H9 (cell line): ENCODE data around the gene LPCAT3. TPM values are rescaled to one million over a fixed set of nuclear protein-coding genes. Genes with fewer than 3 reads are reported as not detected.
A peak's percentile ranks its signal among the peaks of the same experiment; 100 is the strongest.

Experiments used
- DNase-seq: peaks from one replicate; pipeline ENCODE4 v3.0.0-alpha.2; 2017
- H2AFZ ChIP-seq: one replicate; pipeline ENCODE4 v1.6.1; 2013; ENCODE audit warnings: mild to moderate bottlenecking, low read length, control low read depth, moderate library complexity
- H2AK5ac ChIP-seq: 2 replicates; pipeline ENCODE4 v1.6.1; 2013; ENCODE audit warnings: low read length, control low read depth, mixed read lengths; ENCODE audit not compliant: insufficient read length
- H2BK120ac ChIP-seq: one replicate; pipeline ENCODE4 v1.6.1; 2013; ENCODE audit warnings: low read depth, mild to moderate bottlenecking, low read length, control low read depth, inconsistent platforms; ENCODE audit not compliant: poor library complexity, severe bottlenecking
- H2BK12ac ChIP-seq: 2 replicates; pipeline ENCODE4 v1.6.1; 2013; ENCODE audit warnings: low read length, control low read depth, mixed read lengths, low read depth; ENCODE audit not compliant: insufficient read length
- H2BK15ac ChIP-seq: 2 replicates; pipeline ENCODE4 v1.6.1; 2013; ENCODE audit warnings: low read depth, low read length, control low read depth
- H2BK20ac ChIP-seq: one replicate; pipeline ENCODE4 v1.6.1; 2013; ENCODE audit warnings: low read depth, mild to moderate bottlenecking, low read length, control low read depth, inconsistent platforms; ENCODE audit not compliant: poor library complexity, severe bottlenecking
- H2BK5ac ChIP-seq: 2 replicates; pipeline ENCODE4 v1.6.1; 2013; ENCODE audit warnings: low read length, control low read depth, mixed read lengths; ENCODE audit not compliant: insufficient read length
- H3K14ac ChIP-seq: 2 replicates; pipeline ENCODE4 v1.6.1; 2013; ENCODE audit warnings: low read length, control low read depth; ENCODE audit not compliant: insufficient read depth
- H3K18ac ChIP-seq: 2 replicates; pipeline ENCODE4 v1.6.1; 2013; ENCODE audit warnings: low read depth, mild to moderate bottlenecking, mixed read lengths, low read length, control low read depth; ENCODE audit not compliant: insufficient read length
- H3K23ac ChIP-seq: 2 replicates; pipeline ENCODE4 v1.6.1; 2013; ENCODE audit warnings: low read length, control low read depth, mixed read lengths, low read depth; ENCODE audit not compliant: insufficient read length
- H3K23me2 ChIP-seq: 2 replicates; pipeline ENCODE4 v1.6.1; 2013; ENCODE audit warnings: low read depth, mild to moderate bottlenecking, mixed read lengths, low read length, control low read depth; ENCODE audit not compliant: insufficient read length, poor library complexity, severe bottlenecking
- H3K27ac ChIP-seq: 2 replicates; pipeline ENCODE4 v1.5.1; 2013; ENCODE audit warnings: low read length, control low read depth, mixed read lengths, low read depth; ENCODE audit not compliant: insufficient read length
- H3K27me3 ChIP-seq: 2 replicates; pipeline ENCODE4 v1.6.1; 2013; ENCODE audit warnings: low read length, control low read depth, inconsistent platforms; ENCODE audit not compliant: insufficient read depth
- H3K4ac ChIP-seq: 2 replicates; pipeline ENCODE4 v1.6.1; 2013; ENCODE audit warnings: low read depth, mild to moderate bottlenecking, control low read depth, inconsistent platforms, low read length, moderate library complexity
- H3K4me1 ChIP-seq: 2 replicates; pipeline ENCODE4 v1.6.1; 2013; ENCODE audit warnings: low read length, control low read depth, inconsistent platforms; ENCODE audit not compliant: insufficient read depth
- H3K4me2 ChIP-seq: 2 replicates; pipeline ENCODE4 v1.6.1; 2013; ENCODE audit warnings: low read length, control low read depth, mixed read lengths; ENCODE audit not compliant: insufficient read length, insufficient read depth
- H3K56ac ChIP-seq: 2 replicates; pipeline ENCODE4 v1.6.1; 2013; ENCODE audit warnings: low read depth, mild to moderate bottlenecking, mixed read lengths, low read length, control low read depth; ENCODE audit not compliant: insufficient read length
- H3K79me1 ChIP-seq: 2 replicates; pipeline ENCODE4 v1.6.1; 2013; ENCODE audit warnings: low read depth, mild to moderate bottlenecking, moderate library complexity, low read length, control low read depth, inconsistent platforms; ENCODE audit not compliant: insufficient read depth, poor library complexity, severe bottlenecking
- H3K79me2 ChIP-seq: 2 replicates; pipeline ENCODE4 v1.6.1; 2013; ENCODE audit warnings: low read length, control low read depth, inconsistent platforms; ENCODE audit not compliant: insufficient read depth
- H3K9ac ChIP-seq: 2 replicates; pipeline ENCODE4 v1.6.1; 2013; ENCODE audit warnings: low read length, control low read depth, mixed read lengths; ENCODE audit not compliant: insufficient read length; ENCODE audit errors: extremely low read depth
- H3K9me3 ChIP-seq: one replicate; pipeline ENCODE4 v1.6.1; 2013; ENCODE audit warnings: low read depth, low read length, inconsistent platforms; ENCODE audit not compliant: control insufficient read depth
- H3T11ph ChIP-seq: one replicate; pipeline ENCODE4 v1.6.1; 2013; ENCODE audit warnings: mild to moderate bottlenecking, low read length, control low read depth, inconsistent platforms
- H4K20me1 ChIP-seq: one replicate; pipeline ENCODE4 v1.6.1; 2013; ENCODE audit not compliant: control insufficient read depth, insufficient read length, insufficient read depth
- H4K5ac ChIP-seq: 2 replicates; pipeline ENCODE4 v1.6.1; 2013; ENCODE audit warnings: low read depth, mild to moderate bottlenecking, mixed read lengths, low read length, control low read depth; ENCODE audit not compliant: insufficient read length
- H4K8ac ChIP-seq: replicated peaks from 2 replicates; pipeline ENCODE4 v1.6.1; 2013; ENCODE audit warnings: low read length, control low read depth, mixed read lengths, low read depth; ENCODE audit not compliant: insufficient read length
- H4K91ac ChIP-seq: 2 replicates; pipeline ENCODE4 v1.6.1; 2013; ENCODE audit warnings: low read depth, mild to moderate bottlenecking, moderate library complexity, mixed read lengths, low read length, control low read depth; ENCODE audit not compliant: insufficient read length
- H3K27ac Mint-ChIP-seq, 3 experiments: 2 replicates in 2 of 3; 3 replicates in 1 of 3; pipeline ENCODE4 v1.8.0; 2020 to 2021; ENCODE audit warnings: mixed read lengths in 3 of 3, mild to moderate bottlenecking in 1 of 3, moderate library complexity in 1 of 3
- H3K27me3 Mint-ChIP-seq: 2 replicates; pipeline ENCODE4 v1.8.0; 2021; ENCODE audit warnings: low read depth, mild to moderate bottlenecking, moderate library complexity, mixed read lengths
- H3K36me3 Mint-ChIP-seq, 3 experiments: 2 replicates in 2 of 3; 3 replicates in 1 of 3; pipeline ENCODE4 v1.8.0; 2020 to 2021; ENCODE audit warnings: low read depth in 3 of 3, mixed read lengths in 3 of 3; ENCODE audit not compliant: insufficient read depth in 1 of 3
- H3K4me1 Mint-ChIP-seq, 2 experiments: 2 replicates each; pipeline ENCODE4 v1.8.0; 2020; ENCODE audit warnings: mixed read lengths in 2 of 2
- H3K4me3 Mint-ChIP-seq, 2 experiments: 2 replicates in 1 of 2; 3 replicates in 1 of 2; pipeline ENCODE4 v1.8.0; 2020 to 2021; ENCODE audit warnings: mild to moderate bottlenecking in 2 of 2, mixed read lengths in 2 of 2, moderate library complexity in 1 of 2
- H3K9me3 Mint-ChIP-seq, 2 experiments: 2 replicates in 1 of 2; 3 replicates in 1 of 2; pipeline ENCODE4 v1.8.0; 2020; ENCODE audit warnings: mild to moderate bottlenecking in 2 of 2, mixed read lengths in 2 of 2, moderate library complexity in 1 of 2
- CTCF ChIP-seq: fragments of 200-600 bp; sonication (generic); conservative IDR thresholded peaks from 3 replicates; pipeline ENCODE4 v1.8.0; 2021; ENCODE audit warnings: antibody characterized with exemption, mild to moderate bottlenecking
- WGBS: extraction: QIAGEN DNeasy Blood & Tissue Kit; methylation state at CpG from one replicate; pipeline ENCODE4 v1.1.7; 2013; ENCODE audit warnings: missing lambda C conversion rate, low lambda C conversion rate, mixed read lengths; ENCODE audit not compliant: insufficient read length; ENCODE audit errors: extremely low coverage; 5-methylcytosine and 5-hydroxymethylcytosine counted together
- total RNA-seq: library from RNA; stranded (reverse); gene quantifications from 2 replicates; pipeline ENCODE4 v1.2.1, GENCODE V29; 2021

The LPCAT3 gene
- total RNA-seq, 1 experiment from 2014 or later: 47.7 TPM

DNA sequence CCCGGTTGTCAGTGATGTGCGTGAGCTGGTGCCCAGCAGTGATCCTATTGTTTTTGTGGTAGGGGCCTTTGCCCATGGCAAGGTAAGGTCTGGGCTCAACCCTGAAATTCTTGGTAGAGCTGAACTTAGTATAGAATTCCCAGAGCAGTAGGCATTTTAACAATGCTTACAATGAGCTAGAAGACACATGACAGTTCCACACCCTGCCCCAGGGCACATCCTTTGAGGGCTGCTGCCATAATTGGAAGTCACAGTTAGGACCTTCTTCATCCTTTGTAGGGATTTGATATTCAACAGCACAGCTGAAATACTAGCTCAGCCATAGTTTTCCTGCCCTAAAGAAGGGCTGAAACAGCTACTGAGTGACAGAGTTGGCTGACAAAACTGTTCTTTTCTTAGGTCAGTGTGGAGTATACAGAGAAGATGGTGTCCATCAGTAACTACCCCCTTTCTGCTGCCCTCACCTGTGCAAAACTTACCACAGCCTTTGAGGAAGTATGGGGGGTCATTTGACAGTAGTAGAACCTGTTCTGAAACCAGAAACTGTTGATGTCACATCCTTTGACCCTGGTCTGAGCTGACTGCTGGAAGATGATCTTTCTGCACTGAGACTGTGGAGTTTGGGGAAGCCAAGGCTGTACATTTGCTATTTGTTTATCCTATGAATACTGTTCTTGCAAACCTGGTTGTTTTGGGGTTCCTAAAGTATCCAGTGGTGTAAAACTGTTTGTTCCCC, 42.8 kb downstream of the LPCAT3 start:
- Histone ChIP-seq H3K27me3 (no peaks in the 10 kb centered on the region), H3K79me2 (peaks cover 5% of the 10 kb centered on the region; the same call in 1 of the 2 replicates), H3K4me2 (no peak overlapping the region), H2BK5ac (no peak overlapping the region), H3K56ac (no peak overlapping the region), H4K91ac (no peak overlapping the region), H4K5ac (no peak overlapping the region), H3K4me1 (no peaks in the 10 kb centered on the region), H2BK20ac (no peak overlapping the region), H3T11ph (no peak overlapping the region), H3K4ac (no peak overlapping the region), H2BK120ac (no peak overlapping the region), H3K9me3 (no peaks in the 10 kb centered on the region), H3K23ac (no peak overlapping the region), H3K27ac (no peak overlapping the region), H3K14ac (no peak overlapping the region), H3K18ac (no peak overlapping the region), H4K8ac (no peak overlapping the region), H3K9ac (no peak overlapping the region), H2BK15ac (no peak overlapping the region), H2BK12ac (no peak overlapping the region), H2AK5ac (no peak overlapping the region), H4K20me1 (no peaks in the 10 kb centered on the region), H3K23me2 (no peaks in the 10 kb centered on the region), H3K79me1 (no peaks in the 10 kb centered on the region), H2AFZ (no peak overlapping the region)
- Mint-ChIP-seq H3K36me3 (peaks cover 26 to 79% (median 72%) of the 10 kb centered on the region in 3 experiments; a peak in 6 of 7 replicates), H3K4me3 (no peak overlapping the region), H3K4me1 (peaks cover 7 to 15% of the 10 kb centered on the region in 2 experiments), H3K27me3 (no peaks in the 10 kb centered on the region; the same call in 1 of the 2 replicates), H3K9me3 (no peaks in the 10 kb centered on the region; a peak in 1 of 5 replicates), H3K27ac (peak overlapping the region in 1 of 3 experiments; percentile 32; a peak in 1 of 7 replicates)
- DNase-seq: no peak
- no CpG with 5 or more reads among the region's 2 CpGs for WGBS
- TF ChIP-seq CTCF: no peak
